ENCODE data around the gene PKD1.
"Not testable (repeated sequence)": the region's sequence is repeated elsewhere in the genome, so short reads cannot be mapped to it uniquely, and the experiment has no call there.

The PKD1 gene

DNA sequence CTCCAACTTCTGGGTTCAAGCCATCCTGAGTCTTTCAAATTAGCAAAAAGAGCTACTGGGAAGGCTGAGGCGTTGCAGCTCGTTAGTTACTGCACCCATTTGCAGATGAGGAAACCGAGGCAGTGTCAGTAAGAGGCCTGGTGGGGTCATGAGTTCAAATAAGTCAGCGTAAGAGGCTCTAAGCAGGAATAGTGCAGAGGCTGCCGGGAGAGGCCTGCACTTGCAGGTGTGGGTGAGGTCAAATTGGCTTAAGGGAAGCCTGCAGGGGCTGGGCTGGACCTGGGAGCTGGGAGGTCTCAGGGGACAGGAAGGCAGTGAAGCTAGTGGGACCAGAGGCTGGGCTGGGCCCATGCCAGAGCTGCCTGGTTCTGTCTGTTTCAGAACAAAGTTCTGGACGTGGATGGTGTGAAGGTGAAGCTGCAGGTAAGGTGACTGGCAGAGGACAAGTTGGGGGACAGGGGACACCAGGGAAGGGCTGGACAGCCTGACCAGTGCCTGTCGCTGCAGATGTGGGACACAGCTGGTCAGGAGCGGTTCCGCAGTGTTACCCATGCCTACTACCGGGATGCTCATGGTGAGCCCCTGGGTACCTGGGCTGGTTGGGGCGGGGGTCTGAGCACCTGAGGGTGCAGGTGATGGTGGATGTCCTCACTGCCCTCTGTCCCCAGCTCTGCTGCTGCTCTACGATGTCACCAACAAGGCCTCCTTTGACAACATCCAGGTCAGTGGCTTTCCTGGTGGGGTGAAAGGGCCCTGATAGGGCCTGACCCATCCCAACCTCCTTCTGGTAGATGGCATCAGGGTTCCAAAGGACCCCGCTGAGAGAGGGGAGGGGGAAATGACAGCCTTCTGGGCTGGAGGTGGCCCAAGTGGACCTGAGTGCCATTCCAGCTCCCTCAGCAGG, 15.7 kb upstream of the PKD1 start:
- peaks cover 32% of the 10 kb centered on the region for H3K4me1 ChIP-seq (ENCODE audit: insufficient read depth, low read length)
- peaks cover 14% of the 10 kb centered on the region for H3K36me3 ChIP-seq (ENCODE audit: insufficient read depth, low read length)
- H2AFZ ChIP-seq (ENCODE audit: low read depth, low read length): no peak overlapping the region
- no peaks in the 10 kb centered on the region for H3K9me3 ChIP-seq (ENCODE audit: low read length)
- H3K27me3 ChIP-seq (ENCODE audit: insufficient read depth, low read length): no peaks in the 10 kb centered on the region
- no peak overlapping the region for H3K4me3 ChIP-seq (ENCODE audit: low read length)

DNA sequence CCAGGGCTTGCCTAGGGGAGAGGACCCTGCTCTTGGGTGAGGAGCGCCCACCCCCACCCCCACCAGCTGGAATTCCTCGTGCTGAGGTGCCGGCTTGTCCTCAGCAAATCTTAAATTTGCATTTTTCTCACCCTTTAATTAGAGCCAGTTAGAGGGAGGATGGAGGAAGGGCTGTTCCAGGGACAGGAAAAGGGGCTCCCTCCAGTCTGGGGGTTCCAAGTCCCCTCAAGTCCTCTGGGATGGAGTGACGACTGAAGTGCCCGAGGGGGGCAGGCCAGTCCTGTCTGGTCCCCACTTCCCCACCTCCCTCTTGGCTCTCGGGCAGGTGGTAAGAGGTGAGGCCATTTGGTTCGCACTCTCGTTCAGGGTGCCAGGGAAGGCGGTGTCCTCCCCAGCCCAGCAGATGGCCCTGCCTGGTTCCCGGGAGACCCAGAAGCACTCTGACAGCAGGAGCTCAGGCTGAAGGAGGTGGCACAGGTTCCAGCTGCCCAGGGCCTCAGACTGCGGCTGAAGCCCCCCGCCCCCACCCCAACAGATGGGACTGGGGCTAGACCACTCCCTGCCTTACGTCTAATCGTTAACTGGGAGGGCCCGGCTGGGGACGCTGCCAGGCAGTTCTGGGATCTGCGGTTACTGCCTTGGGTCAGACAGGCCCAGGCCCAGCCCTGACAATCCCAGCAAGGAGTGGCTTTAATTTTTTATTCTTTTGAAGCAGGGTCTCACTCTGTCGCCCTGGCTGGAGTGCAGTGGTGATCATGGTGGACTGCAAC, 14.9 kb upstream of the PKD1 start:
- Histone ChIP-seq H3K4me3 (ENCODE audit: low read length) (no peak overlapping the region), H3K27me3 (ENCODE audit: insufficient read depth, low read length) (no peaks in the 10 kb centered on the region), H2AFZ (ENCODE audit: low read depth, low read length) (no peak overlapping the region), H3K36me3 (ENCODE audit: insufficient read depth, low read length) (peaks cover 14% of the 10 kb centered on the region), H3K4me1 (ENCODE audit: insufficient read depth, low read length) (peaks cover 30% of the 10 kb centered on the region), H3K9me3 (ENCODE audit: low read length) (no peaks in the 10 kb centered on the region)

DNA sequence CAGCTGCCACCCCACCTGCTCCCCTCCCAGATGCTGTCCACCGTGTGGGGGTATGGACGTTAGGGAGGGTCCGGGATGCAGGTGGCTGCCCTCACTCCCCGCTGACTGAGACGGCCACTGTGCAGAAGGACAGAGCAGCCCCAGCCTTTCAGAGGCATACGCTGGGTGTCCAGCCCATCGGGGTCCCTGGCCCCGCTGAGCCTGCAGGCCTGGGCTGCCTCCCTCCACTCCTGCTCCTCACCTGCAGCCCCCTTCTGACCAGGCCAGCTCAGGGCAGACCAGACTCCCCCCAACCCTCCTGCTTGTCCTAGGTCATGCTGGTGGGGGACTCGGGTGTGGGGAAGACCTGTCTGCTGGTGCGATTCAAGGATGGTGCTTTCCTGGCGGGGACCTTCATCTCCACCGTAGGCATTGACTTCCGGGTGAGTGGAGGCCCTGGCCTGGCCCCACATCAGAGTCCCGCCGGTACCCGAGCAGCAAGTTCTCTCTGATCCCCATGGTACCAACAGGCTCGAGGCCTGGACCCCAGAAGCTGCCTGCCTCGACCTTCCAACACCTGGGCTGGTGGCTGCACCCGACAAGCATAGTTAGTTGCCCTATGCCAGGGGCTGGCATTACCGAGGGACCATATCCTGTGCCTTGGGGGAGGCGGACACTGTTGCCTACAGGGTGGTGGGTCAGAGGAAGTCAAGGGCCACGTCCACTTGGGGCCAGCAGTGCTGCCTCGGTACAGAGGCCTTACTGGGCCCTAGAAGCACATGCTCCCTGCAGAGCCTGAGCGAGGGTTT, 14.1 kb upstream of the PKD1 start:
- Histone ChIP-seq H3K36me3 (ENCODE audit: insufficient read depth, low read length) (peaks cover 14% of the 10 kb centered on the region), H3K27me3 (ENCODE audit: insufficient read depth, low read length) (no peaks in the 10 kb centered on the region), H3K9me3 (ENCODE audit: low read length) (no peaks in the 10 kb centered on the region), H3K4me3 (ENCODE audit: low read length) (no peak overlapping the region), H2AFZ (ENCODE audit: low read depth, low read length) (no peak overlapping the region), H3K4me1 (ENCODE audit: insufficient read depth, low read length) (peaks cover 29% of the 10 kb centered on the region)

DNA sequence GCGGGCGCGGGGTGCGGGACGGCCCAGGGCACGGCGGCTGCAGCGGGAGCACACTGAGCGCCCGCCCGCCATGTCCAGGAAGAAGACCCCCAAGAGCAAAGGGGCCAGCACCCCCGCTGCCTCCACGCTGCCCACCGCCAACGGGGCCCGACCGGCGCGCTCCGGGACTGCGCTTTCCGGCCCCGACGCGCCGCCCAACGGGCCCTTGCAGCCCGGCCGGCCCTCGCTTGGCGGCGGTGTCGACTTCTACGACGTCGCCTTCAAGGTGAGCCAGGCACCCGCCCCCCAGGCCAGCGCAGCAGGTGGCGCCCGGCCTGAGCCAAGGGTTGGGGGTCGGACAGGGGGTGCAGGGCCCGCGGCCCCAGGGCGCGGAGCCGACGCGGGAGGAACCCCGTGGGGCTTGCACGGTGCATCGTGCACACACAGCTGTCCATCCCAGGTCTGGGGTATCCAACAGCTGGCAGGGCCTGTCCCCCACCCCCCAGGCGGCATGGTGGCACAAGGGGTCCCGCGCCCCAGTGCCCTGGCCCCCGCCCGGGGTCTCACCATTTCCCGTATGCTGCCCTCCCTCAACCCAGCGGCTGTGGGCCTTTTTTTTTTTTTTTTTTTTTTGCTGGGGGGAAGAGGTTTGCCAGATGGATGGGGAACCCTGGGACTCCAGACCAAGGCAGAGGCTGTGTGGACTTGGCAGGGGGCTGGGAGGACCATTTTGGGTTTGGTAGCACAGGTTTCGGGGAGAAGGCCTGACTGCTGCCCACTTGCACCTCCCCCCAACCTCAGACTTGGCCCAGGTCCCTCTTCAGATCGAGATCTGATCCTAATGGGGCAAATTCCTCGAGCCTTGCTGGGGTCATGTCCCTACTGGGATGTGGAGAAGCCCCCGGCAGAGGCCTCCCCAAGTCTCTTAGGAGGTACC, 13.3 kb upstream of the PKD1 start:
- Histone ChIP-seq H3K36me3 (ENCODE audit: insufficient read depth, low read length) (peaks cover 14% of the 10 kb centered on the region), H3K4me1 (ENCODE audit: insufficient read depth, low read length) (peaks cover 21% of the 10 kb centered on the region), H3K4me3 (ENCODE audit: low read length) (no peak overlapping the region), H3K27me3 (ENCODE audit: insufficient read depth, low read length) (no peaks in the 10 kb centered on the region), H3K9me3 (ENCODE audit: low read length) (no peaks in the 10 kb centered on the region), H2AFZ (ENCODE audit: low read depth, low read length) (no peak overlapping the region)

DNA sequence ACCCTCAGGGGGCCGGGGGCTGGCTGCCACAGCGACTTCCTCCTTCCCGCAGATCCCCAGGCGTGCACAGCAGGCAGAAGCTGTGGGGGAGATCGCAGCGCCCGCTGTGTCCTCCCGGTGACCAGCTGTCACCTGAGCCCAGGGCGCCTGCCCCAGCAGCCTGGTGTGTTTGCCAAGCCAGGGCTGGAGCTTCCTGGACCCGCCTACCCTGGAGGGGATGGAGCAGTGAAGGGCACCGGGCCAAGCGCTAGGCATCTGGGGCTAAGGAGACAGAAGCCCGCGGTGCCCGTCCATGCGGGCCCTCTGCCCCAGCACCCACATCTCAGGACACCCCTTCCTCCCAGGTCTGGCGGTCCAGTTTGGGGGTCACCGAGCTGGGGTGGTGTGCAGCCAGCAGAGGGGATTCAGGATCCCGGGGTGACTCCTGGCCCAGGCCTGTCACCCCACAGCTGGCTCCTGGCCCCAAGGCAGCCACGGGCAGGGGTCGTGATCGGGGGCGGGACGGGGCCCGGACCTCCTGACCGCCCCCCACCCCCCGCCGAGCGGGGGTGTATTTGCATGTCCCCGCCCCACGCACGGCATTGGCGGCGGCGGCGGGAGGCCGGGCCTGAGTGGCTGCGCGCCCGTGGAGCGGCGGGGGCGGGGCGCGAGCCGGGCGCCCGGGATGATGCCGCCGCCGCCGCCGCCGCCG, 12.4 kb upstream of the PKD1 start, which contains the start of gene RAB26:
RAB26 (plus strand) TSS at position 645 of the 691 bp plus-strand sequence. CDS start 159 bp downstream, outside the sequence.
- Histone ChIP-seq H3K27me3 (ENCODE audit: insufficient read depth, low read length) (no peaks in the 10 kb centered on the region), H3K36me3 (ENCODE audit: insufficient read depth, low read length) (peaks cover 11% of the 10 kb centered on the region), H3K9me3 (ENCODE audit: low read length) (no peaks in the 10 kb centered on the region), H3K4me1 (ENCODE audit: insufficient read depth, low read length) (peaks cover 12% of the 10 kb centered on the region), H2AFZ (ENCODE audit: low read depth, low read length) (no peak within 1 kb of the TSS), H3K4me3 (ENCODE audit: low read length) (no peak within 1 kb of the TSS)

DNA sequence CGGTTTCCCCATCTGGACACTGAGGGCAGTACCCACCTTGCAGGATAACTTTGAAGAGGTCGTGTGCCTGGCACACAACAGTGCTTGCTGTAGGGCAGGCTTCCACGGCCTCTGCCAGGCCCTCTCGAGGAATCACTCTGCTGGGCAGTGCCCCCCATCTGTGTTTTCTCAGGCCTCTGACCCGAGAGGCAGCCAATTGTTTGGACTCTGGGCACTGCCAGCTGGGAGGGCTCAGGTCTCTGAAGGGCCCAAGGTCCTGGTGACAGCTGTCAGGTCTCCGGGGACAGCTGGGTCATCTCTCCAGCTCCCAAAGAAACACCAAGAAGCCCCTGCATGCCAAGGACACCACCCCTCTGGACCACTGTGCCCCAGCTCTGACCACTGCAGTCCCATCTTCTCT, 11.7 kb upstream of the PKD1 start:
- Histone ChIP-seq H2AFZ (ENCODE audit: low read depth, low read length) (no peak overlapping the region), H3K4me3 (ENCODE audit: low read length) (no peak overlapping the region), H3K4me1 (ENCODE audit: insufficient read depth, low read length) (peaks cover 7% of the 10 kb centered on the region), H3K27me3 (ENCODE audit: insufficient read depth, low read length) (no peaks in the 10 kb centered on the region), H3K9me3 (ENCODE audit: low read length) (no peaks in the 10 kb centered on the region), H3K36me3 (ENCODE audit: insufficient read depth, low read length) (peaks cover 5% of the 10 kb centered on the region)

DNA sequence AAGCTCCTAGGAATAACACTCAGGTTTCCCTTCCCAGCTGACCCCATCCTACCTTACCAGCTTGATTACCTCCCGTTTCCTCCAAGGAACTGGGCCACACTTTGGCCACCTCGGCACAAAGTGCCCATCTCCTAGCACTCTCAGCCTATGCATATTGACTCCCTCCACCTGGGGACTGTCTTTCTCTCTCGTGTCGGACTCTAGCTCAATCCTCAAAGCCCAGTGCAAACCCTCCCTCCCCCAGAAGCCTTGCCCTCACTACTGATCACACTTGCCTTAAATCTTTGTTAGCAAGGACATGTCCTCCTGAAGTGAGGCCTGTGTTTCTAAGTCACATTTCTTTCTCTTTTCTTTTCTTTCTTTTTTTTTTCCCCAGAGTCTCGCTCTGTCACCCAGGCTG, 10.1 kb upstream of the PKD1 start:
- Histone ChIP-seq H3K4me3 (ENCODE audit: low read length) (no peak overlapping the region), H3K27me3 (ENCODE audit: insufficient read depth, low read length) (no peaks in the 10 kb centered on the region), H3K36me3 (ENCODE audit: insufficient read depth, low read length) (no peaks in the 10 kb centered on the region), H3K4me1 (ENCODE audit: insufficient read depth, low read length) (no peaks in the 10 kb centered on the region), H3K9me3 (ENCODE audit: low read length) (no peaks in the 10 kb centered on the region), H2AFZ (ENCODE audit: low read depth, low read length) (no peak overlapping the region)

DNA sequence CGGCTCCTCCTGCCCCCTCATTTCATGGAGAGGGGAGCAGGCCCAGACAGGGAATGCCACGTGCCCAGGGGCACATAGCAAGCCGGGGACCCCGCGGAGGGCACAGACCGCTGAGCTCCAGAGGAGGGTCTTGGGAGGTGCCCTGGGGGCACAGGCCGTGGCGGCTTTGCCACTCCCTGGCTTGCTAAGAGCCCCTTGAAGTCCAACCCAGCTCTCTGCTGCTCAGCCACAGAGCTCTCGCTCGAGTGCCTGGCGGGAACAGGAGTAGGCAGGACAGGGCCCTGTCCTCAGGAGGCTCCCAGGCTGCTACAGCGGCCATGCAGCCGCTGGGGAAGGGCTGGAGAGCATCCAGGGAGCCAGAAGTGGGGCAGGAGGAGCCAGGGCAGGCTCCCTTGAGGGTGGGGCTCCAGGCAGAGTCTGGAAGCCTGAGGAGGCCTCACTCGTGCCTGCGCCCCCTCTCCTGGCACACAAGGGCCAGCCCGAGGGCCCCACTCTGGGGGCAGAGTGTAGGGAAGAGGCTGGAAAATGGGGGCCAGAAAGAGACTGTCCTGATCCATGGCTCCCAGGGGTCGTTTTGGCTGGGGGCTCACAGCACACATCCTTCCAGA, 8.3 kb upstream of the PKD1 start:
- no peaks in the 10 kb centered on the region for H3K27me3 ChIP-seq (ENCODE audit: insufficient read depth, low read length)
- no peaks in the 10 kb centered on the region for H3K36me3 ChIP-seq (ENCODE audit: insufficient read depth, low read length)
- H3K4me1 ChIP-seq (ENCODE audit: insufficient read depth, low read length): no peaks in the 10 kb centered on the region
- no peak overlapping the region for H3K4me3 ChIP-seq (ENCODE audit: low read length)
- no peaks in the 10 kb centered on the region for H3K9me3 ChIP-seq (ENCODE audit: low read length)
- H2AFZ ChIP-seq (ENCODE audit: low read depth, low read length): no peak overlapping the region

DNA sequence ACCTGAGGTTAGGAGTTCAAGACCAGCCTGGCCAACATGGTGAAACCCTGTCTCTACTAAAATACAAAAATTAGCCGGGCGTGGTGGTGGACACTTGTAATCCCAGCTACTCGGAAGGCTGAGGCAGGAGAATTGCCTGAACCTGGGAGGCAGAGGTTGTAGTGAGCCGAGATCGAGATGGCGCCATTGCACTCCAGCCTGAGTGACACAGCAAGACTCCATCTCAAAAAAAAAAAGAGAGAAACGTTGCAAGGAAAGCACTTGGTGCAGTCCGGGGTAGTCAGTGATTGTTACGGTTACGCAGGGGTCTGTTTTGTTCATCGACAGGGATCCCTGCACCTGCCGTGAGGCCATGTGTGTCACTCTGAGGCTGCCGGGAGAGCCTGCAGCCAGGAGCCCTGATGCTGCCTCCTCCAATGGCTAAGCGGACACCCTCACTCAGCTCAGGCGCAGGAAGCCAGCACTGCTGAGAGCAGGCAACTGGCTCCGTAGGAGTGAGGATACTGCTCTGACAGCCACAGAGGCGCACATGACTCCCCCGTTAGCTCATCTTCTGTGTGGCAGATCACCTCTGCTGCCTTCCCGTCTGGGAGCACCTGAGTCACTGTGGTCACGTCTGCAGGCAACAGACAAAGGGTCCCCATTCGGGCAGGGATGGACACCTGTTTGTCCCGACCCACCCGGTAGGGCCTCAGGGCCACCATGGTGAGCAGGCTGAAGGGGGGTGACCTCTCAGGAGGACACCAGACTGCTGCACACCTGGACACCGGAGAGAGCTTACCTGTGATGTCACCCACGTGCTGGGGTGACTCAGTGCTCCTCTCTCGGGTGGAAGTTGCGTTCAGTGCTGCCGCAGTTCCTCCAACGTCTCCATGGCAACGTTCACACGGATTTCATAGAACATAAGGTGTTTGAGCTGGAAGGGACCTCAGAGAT, 7.5 kb upstream of the PKD1 start:
- H3K9me3 ChIP-seq (ENCODE audit: low read length): no peaks in the 10 kb centered on the region
- H3K36me3 ChIP-seq (ENCODE audit: insufficient read depth, low read length): no peaks in the 10 kb centered on the region
- H3K4me3 ChIP-seq (ENCODE audit: low read length): no peak overlapping the region
- no peak overlapping the region for H2AFZ ChIP-seq (ENCODE audit: low read depth, low read length)
- no peaks in the 10 kb centered on the region for H3K4me1 ChIP-seq (ENCODE audit: insufficient read depth, low read length)
- no peaks in the 10 kb centered on the region for H3K27me3 ChIP-seq (ENCODE audit: insufficient read depth, low read length)

DNA sequence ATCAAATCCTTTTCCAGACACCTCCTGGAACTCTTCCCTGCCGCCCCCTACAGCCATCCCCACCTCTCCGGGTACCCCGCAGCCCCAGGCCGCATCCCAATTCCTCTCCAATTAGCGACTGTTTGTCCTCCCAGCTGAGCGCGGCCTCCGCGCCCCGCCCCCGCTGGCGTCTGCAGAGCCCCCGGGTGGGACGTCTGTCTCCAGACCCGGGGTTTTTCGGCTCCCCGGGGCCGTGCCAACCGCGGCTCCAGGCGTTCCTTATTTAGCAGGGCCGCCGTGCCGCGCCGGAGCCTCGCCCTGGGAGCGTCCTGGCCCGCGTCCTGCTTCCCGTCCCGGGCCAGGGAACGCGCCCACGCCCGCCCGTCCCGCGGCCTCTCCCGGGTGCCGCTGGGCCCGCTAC, 627 bp downstream of the PKD1 start:
- not testable (repeated sequence) for H2AFZ ChIP-seq (ENCODE audit: low read depth, low read length); H3K27me3 ChIP-seq (ENCODE audit: insufficient read depth, low read length)
- H3K4me3 ChIP-seq (ENCODE audit: low read length): peak overlapping the region; percentile 53

DNA sequence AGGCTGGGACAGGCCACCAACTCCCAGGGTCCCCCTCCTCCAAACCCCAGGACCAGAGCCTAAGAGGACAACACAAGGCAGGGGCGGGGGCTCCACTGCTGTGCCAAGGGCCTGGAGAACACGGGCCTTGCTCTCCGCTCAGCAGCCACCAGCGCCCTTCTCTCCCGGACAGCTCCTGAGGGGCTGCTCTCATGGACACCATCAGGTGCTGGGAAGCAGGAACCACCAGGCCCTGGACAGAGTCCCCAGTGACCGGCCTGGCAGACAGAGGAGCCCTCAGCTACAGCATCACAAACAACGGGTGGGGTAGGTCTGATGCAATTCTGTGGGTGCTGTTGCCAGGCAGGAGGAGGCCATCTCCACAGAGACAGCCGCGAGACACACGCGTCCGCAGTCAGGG, 1.9 kb downstream of the PKD1 start:
- not testable (repeated sequence) for H3K27me3 ChIP-seq (ENCODE audit: insufficient read depth, low read length); H3K4me1 ChIP-seq (ENCODE audit: insufficient read depth, low read length); H3K4me3 ChIP-seq (ENCODE audit: low read length); H3K36me3 ChIP-seq (ENCODE audit: insufficient read depth, low read length); H3K9me3 ChIP-seq (ENCODE audit: low read length); H2AFZ ChIP-seq (ENCODE audit: low read depth, low read length)

More for the DNA sequence above, 627 bp downstream of the PKD1 start:
- H3K4me1 ChIP-seq (ENCODE audit: insufficient read depth, low read length); H3K36me3 ChIP-seq (ENCODE audit: insufficient read depth, low read length); H3K9me3 ChIP-seq (ENCODE audit: low read length): not testable (repeated sequence)

Data from neuron (in vitro differentiated cells).